SJCRH30 (cell line): ENCODE data around the gene PTPRM. TPM values are rescaled to one million over a fixed set of nuclear protein-coding genes. Genes with fewer than 3 reads are reported as not detected.

Experiments
- DNase-seq, 2 experiments: peaks; one replicate each; pipeline ENCODE4 v3.0.0-alpha.2; 2015 to 2020
- H3K27ac ChIP-seq: fragments of 250-450 bp; sonication (Bioruptor Pico); 2 replicates; pipeline ENCODE4 v1.5.1; 2020; ENCODE audit warnings: mild to moderate bottlenecking, moderate library complexity
- H3K27me3 ChIP-seq: fragments of 250-450 bp; sonication (Bioruptor Pico); 2 replicates; pipeline ENCODE4 v1.5.1; 2020; ENCODE audit warnings: mild to moderate bottlenecking, moderate library complexity
- H3K36me3 ChIP-seq: fragments of 250-450 bp; sonication (Bioruptor Pico); 2 replicates; pipeline ENCODE4 v1.5.1; 2020; ENCODE audit warnings: mild to moderate bottlenecking, moderate library complexity
- H3K4me1 ChIP-seq: fragments of 250-450 bp; sonication (Bioruptor Pico); 2 replicates; pipeline ENCODE4 v1.5.1; 2020; ENCODE audit warnings: mild to moderate bottlenecking, moderate library complexity
- H3K4me3 ChIP-seq: fragments of 250-450 bp; sonication (Bioruptor Pico); 2 replicates; pipeline ENCODE4 v1.5.1; 2020; ENCODE audit warnings: mild to moderate bottlenecking, moderate library complexity
- H3K9me3 ChIP-seq: fragments of 250-450 bp; sonication (Bioruptor Pico); replicated peaks from 2 replicates; pipeline ENCODE4 v1.5.1; 2020; ENCODE audit warnings: mild to moderate bottlenecking, moderate library complexity
- total RNA-seq: library from RNA; depleted of rRNA; stranded (reverse); fragments of >200 nt; shearing (Covaris generic); gene quantifications from 2 replicates; pipeline ENCODE4 v1.2.3, GENCODE V29; 2014

PTPRM gene
- total RNA-seq, 1 experiment from 2014 or later, result 10.1 TPM

- no peak for DNase-seq
- Histone ChIP-seq H3K27me3 (no peaks in the 10 kb centered on the region), H3K4me1 (no peaks in the 10 kb centered on the region), H3K36me3 (no peaks in the 10 kb centered on the region), H3K4me3 (no peak overlapping the region), H3K9me3 (no peaks in the 10 kb centered on the region), H3K27ac (no peak overlapping the region)
Measured at GRCh38 chr18:7895346-7895745, 328.2 kb downstream of the PTPRM start.

- Histone ChIP-seq H3K9me3 (no peaks in the 10 kb centered on the region), H3K4me3 (no peak overlapping the region), H3K27ac (no peak overlapping the region), H3K4me1 (no peaks in the 10 kb centered on the region), H3K36me3 (no peaks in the 10 kb centered on the region), H3K27me3 (no peaks in the 10 kb centered on the region)
- no peak for DNase-seq
Measured at GRCh38 chr18:7896161-7896560, 329.0 kb downstream of the PTPRM start.

- H3K4me1 ChIP-seq, result no peaks in the 10 kb centered on the region
- H3K27ac ChIP-seq, result no peak overlapping the region
- no peaks in the 10 kb centered on the region for H3K9me3 ChIP-seq
- H3K4me3 ChIP-seq, result no peak overlapping the region
- H3K27me3 ChIP-seq, result no peaks in the 10 kb centered on the region
- H3K36me3 ChIP-seq, result no peaks in the 10 kb centered on the region
- DNase-seq, result no peak
Measured at GRCh38 chr18:7896805-7897518, 329.8 kb downstream of the PTPRM start.

- no peaks in the 10 kb centered on the region for H3K4me1 ChIP-seq
- H3K27ac ChIP-seq, result no peak overlapping the region
- H3K27me3 ChIP-seq, result no peaks in the 10 kb centered on the region
- H3K4me3 ChIP-seq, result no peak overlapping the region
- DNase-seq, result no peak
- no peaks in the 10 kb centered on the region for H3K9me3 ChIP-seq
- no peaks in the 10 kb centered on the region for H3K36me3 ChIP-seq
Measured at GRCh38 chr18:7898181-7898580, 331.1 kb downstream of the PTPRM start.

- no peak for DNase-seq
- Histone ChIP-seq H3K27me3 (no peaks in the 10 kb centered on the region), H3K4me1 (no peaks in the 10 kb centered on the region), H3K9me3 (no peaks in the 10 kb centered on the region), H3K4me3 (no peak overlapping the region), H3K36me3 (no peaks in the 10 kb centered on the region), H3K27ac (no peak overlapping the region)
Measured at GRCh38 chr18:7899078-7899477, 332.0 kb downstream of the PTPRM start.

- H3K4me3 ChIP-seq, result no peak overlapping the region
- DNase-seq, result no peak
- no peaks in the 10 kb centered on the region for H3K9me3 ChIP-seq
- H3K27ac ChIP-seq, result no peak overlapping the region
- H3K4me1 ChIP-seq, result no peaks in the 10 kb centered on the region
- H3K36me3 ChIP-seq, result no peaks in the 10 kb centered on the region
- H3K27me3 ChIP-seq, result no peaks in the 10 kb centered on the region
Measured at GRCh38 chr18:7900091-7900490, 333.0 kb downstream of the PTPRM start.

GRCh38 chr18:7901657-7902056, 334.5 kb downstream of the PTPRM start:
- no peaks in the 10 kb centered on the region for H3K36me3 ChIP-seq
- H3K4me1 ChIP-seq, result no peaks in the 10 kb centered on the region
- H3K4me3 ChIP-seq, result no peak overlapping the region
- H3K9me3 ChIP-seq, result no peaks in the 10 kb centered on the region
- no peak for DNase-seq
- no peaks in the 10 kb centered on the region for H3K27me3 ChIP-seq
- no peak overlapping the region for H3K27ac ChIP-seq

- no peak for DNase-seq
- H3K36me3 ChIP-seq, result no peaks in the 10 kb centered on the region
- no peak overlapping the region for H3K4me3 ChIP-seq
- H3K4me1 ChIP-seq, result no peaks in the 10 kb centered on the region
- H3K27ac ChIP-seq, result no peak overlapping the region
- H3K27me3 ChIP-seq, result no peaks in the 10 kb centered on the region
- H3K9me3 ChIP-seq, result no peaks in the 10 kb centered on the region
Measured at GRCh38 chr18:7902399-7902839, 335.3 kb downstream of the PTPRM start.

GRCh38 chr18:7904529-7904928, 337.4 kb downstream of the PTPRM start:
- H3K27ac ChIP-seq, result no peak overlapping the region
- no peaks in the 10 kb centered on the region for H3K9me3 ChIP-seq
- no peaks in the 10 kb centered on the region for H3K36me3 ChIP-seq
- no peaks in the 10 kb centered on the region for H3K4me1 ChIP-seq
- H3K4me3 ChIP-seq, result no peak overlapping the region
- no peak for DNase-seq
- H3K27me3 ChIP-seq, result no peaks in the 10 kb centered on the region

GRCh38 chr18:7908681-7909299, 341.7 kb downstream of the PTPRM start:
- Histone ChIP-seq H3K27ac (no peak overlapping the region), H3K9me3 (no peaks in the 10 kb centered on the region), H3K36me3 (no peaks in the 10 kb centered on the region), H3K4me1 (no peaks in the 10 kb centered on the region), H3K27me3 (no peaks in the 10 kb centered on the region), H3K4me3 (no peak overlapping the region)
- no peak for DNase-seq

GRCh38 chr18:7914834-7915670, 347.9 kb downstream of the PTPRM start:
- H3K36me3 ChIP-seq, result no peaks in the 10 kb centered on the region
- no peak overlapping the region for H3K27ac ChIP-seq
- H3K27me3 ChIP-seq, result no peaks in the 10 kb centered on the region
- no peaks in the 10 kb centered on the region for H3K4me1 ChIP-seq
- H3K9me3 ChIP-seq, result no peaks in the 10 kb centered on the region
- DNase-seq, result no peak
- H3K4me3 ChIP-seq, result no peak overlapping the region

GRCh38 chr18:7918701-7919100, 351.6 kb downstream of the PTPRM start:
- Histone ChIP-seq H3K27me3 (no peaks in the 10 kb centered on the region), H3K27ac (no peak overlapping the region), H3K4me1 (peaks cover 15% of the 10 kb centered on the region), H3K9me3 (no peaks in the 10 kb centered on the region), H3K36me3 (no peaks in the 10 kb centered on the region), H3K4me3 (no peak overlapping the region)
- DNase-seq, result no peak

GRCh38 chr18:7919565-7919964, 352.4 kb downstream of the PTPRM start:
- no peaks in the 10 kb centered on the region for H3K27me3 ChIP-seq
- no peaks in the 10 kb centered on the region for H3K9me3 ChIP-seq
- H3K4me1 ChIP-seq, result peaks cover 19% of the 10 kb centered on the region
- H3K27ac ChIP-seq, result no peak overlapping the region
- no peak for DNase-seq
- H3K36me3 ChIP-seq, result no peaks in the 10 kb centered on the region
- H3K4me3 ChIP-seq, result no peak overlapping the region

- peaks cover 38% of the 10 kb centered on the region for H3K4me1 ChIP-seq
- H3K9me3 ChIP-seq, result no peaks in the 10 kb centered on the region
- no peaks in the 10 kb centered on the region for H3K27me3 ChIP-seq
- peak in 1 of 2 experiments; percentile 39 for DNase-seq
- no peaks in the 10 kb centered on the region for H3K36me3 ChIP-seq
- H3K4me3 ChIP-seq, result no peak overlapping the region
- H3K27ac ChIP-seq, result peak overlapping the region; percentile 54
Measured at GRCh38 chr18:7921938-7922587, 354.9 kb downstream of the PTPRM start.

- Histone ChIP-seq H3K4me3 (no peak overlapping the region), H3K27me3 (no peaks in the 10 kb centered on the region), H3K9me3 (no peaks in the 10 kb centered on the region), H3K36me3 (no peaks in the 10 kb centered on the region), H3K27ac (no peak overlapping the region), H3K4me1 (peaks cover 38% of the 10 kb centered on the region)
- no peak for DNase-seq
Measured at GRCh38 chr18:7923105-7923504, 356.0 kb downstream of the PTPRM start.
